KMS-11 (cell line): ENCODE measurements around the gene SCTR.

Experiments used
- H2AFZ ChIP-seq: fragments of 200-600 bp; sonication (generic); 2 replicates; pipeline ENCODE4 v1.6.1; 2016; ENCODE audit warnings: antibody characterized with exemption, mixed run types, low read depth
- H3K27ac ChIP-seq: fragments of 200-600 bp; sonication (generic); 2 replicates; pipeline ENCODE4 v1.6.1; 2016; ENCODE audit warnings: mild to moderate bottlenecking, mixed run types
- H3K27me3 ChIP-seq: fragments of 200-600 bp; sonication (generic); 2 replicates; pipeline ENCODE4 v1.6.1; 2017; ENCODE audit warnings: mild to moderate bottlenecking, low read depth, mixed run types, moderate library complexity; ENCODE audit not compliant: insufficient read depth
- H3K36me3 ChIP-seq: fragments of 200-600 bp; sonication (generic); 2 replicates; pipeline ENCODE4 v1.6.1; 2017; ENCODE audit warnings: mild to moderate bottlenecking, mixed run types; ENCODE audit not compliant: insufficient read depth
- H3K4me1 ChIP-seq: fragments of 200-600 bp; sonication (generic); 2 replicates; pipeline ENCODE4 v1.6.1; 2016; ENCODE audit warnings: mild to moderate bottlenecking, low read depth, mixed run types; ENCODE audit not compliant: poor library complexity, severe bottlenecking
- H3K4me2 ChIP-seq: fragments of 200-600 bp; sonication (generic); 2 replicates; pipeline ENCODE4 v1.7.0; 2016; ENCODE audit warnings: mild to moderate bottlenecking, mixed run types
- H3K4me3 ChIP-seq: fragments of 200-600 bp; sonication (generic); IDR thresholded peaks from 2 replicates; pipeline ENCODE4 v1.6.1; 2017; ENCODE audit warnings: low read depth, low read length, mixed read lengths; ENCODE audit not compliant: insufficient read depth
- H3K79me2 ChIP-seq: fragments of 200-600 bp; sonication (generic); 2 replicates; pipeline ENCODE4 v1.6.1; 2016; ENCODE audit warnings: low read depth, mixed run types; ENCODE audit not compliant: insufficient read depth
- H3K9ac ChIP-seq: fragments of 200-600 bp; sonication (generic); 2 replicates; pipeline ENCODE4 v1.6.1; 2016; ENCODE audit warnings: mild to moderate bottlenecking, mixed run types
- H4K20me1 ChIP-seq: fragments of 200-600 bp; sonication (generic); 2 replicates; pipeline ENCODE4 v1.6.1; 2016; ENCODE audit warnings: mild to moderate bottlenecking, mixed run types; ENCODE audit not compliant: insufficient read depth
- CTCF ChIP-seq: fragments of 200-600 bp; sonication (generic); conservative IDR thresholded peaks from 2 replicates; pipeline ENCODE4 v1.6.1; 2017; ENCODE audit warnings: low read depth, mild to moderate bottlenecking, antibody characterized with exemption, low read length, moderate library complexity, mixed read lengths

Gene SCTR

GRCh38 chr2:119438726-119439284 is 85.5 kb downstream of the SCTR start:
- Histone ChIP-seq H3K27ac (no peak overlapping the region), H3K79me2 (no peaks in the 10 kb centered on the region), H4K20me1 (no peaks in the 10 kb centered on the region), H3K4me2 (no peak overlapping the region), H3K36me3 (no peaks in the 10 kb centered on the region), H3K4me3 (no peak overlapping the region), H3K9ac (no peak overlapping the region), H3K27me3 (no peaks in the 10 kb centered on the region), H3K4me1 (no peaks in the 10 kb centered on the region), H2AFZ (no peak overlapping the region)
- no peak for TF ChIP-seq CTCF

GRCh38 chr2:119438128-119438656 is 86.1 kb downstream of the SCTR start:
- Histone ChIP-seq H4K20me1 (no peaks in the 10 kb centered on the region), H3K27me3 (no peaks in the 10 kb centered on the region), H3K4me3 (no peak overlapping the region), H3K36me3 (no peaks in the 10 kb centered on the region), H3K27ac (no peak overlapping the region), H2AFZ (no peak overlapping the region), H3K9ac (no peak overlapping the region), H3K4me1 (no peaks in the 10 kb centered on the region), H3K79me2 (no peaks in the 10 kb centered on the region), H3K4me2 (no peak overlapping the region)
- TF ChIP-seq CTCF: no peak

GRCh38 chr2:119436993-119437772 is 87.1 kb downstream of the SCTR start:
- Histone ChIP-seq H2AFZ (no peak overlapping the region), H3K4me3 (no peak overlapping the region), H3K27ac (no peak overlapping the region), H3K4me1 (no peaks in the 10 kb centered on the region), H4K20me1 (no peaks in the 10 kb centered on the region), H3K36me3 (no peaks in the 10 kb centered on the region), H3K79me2 (no peaks in the 10 kb centered on the region), H3K9ac (no peak overlapping the region), H3K27me3 (no peaks in the 10 kb centered on the region), H3K4me2 (no peak overlapping the region)
- TF ChIP-seq CTCF: no peak

- no peak overlapping the region for H2AFZ ChIP-seq
- no peak for TF ChIP-seq CTCF
- H3K4me3 ChIP-seq: no peak overlapping the region
- no peak overlapping the region for H3K9ac ChIP-seq
- no peaks in the 10 kb centered on the region for H3K36me3 ChIP-seq
- no peak overlapping the region for H3K4me2 ChIP-seq
- no peaks in the 10 kb centered on the region for H4K20me1 ChIP-seq
- no peaks in the 10 kb centered on the region for H3K79me2 ChIP-seq
- H3K27ac ChIP-seq: no peak overlapping the region
- H3K27me3 ChIP-seq: no peaks in the 10 kb centered on the region
- H3K4me1 ChIP-seq: peaks cover 3% of the 10 kb centered on the region
Measured at GRCh38 chr2:119435953-119436297, 88.4 kb downstream of the SCTR start.
